Gastrocnemius medialis (tissue), 4 donors: ENCODE measurements around the gene ELK3. TPM values are rescaled to one million over a fixed set of nuclear protein-coding genes. Genes with fewer than 3 reads are reported as not detected.
A peak's percentile ranks its signal among the peaks of the same experiment; 100 is the strongest.

Source experiments
- ATAC-seq, 2 donors: fragments of 150-250 bp; one replicate each; pipeline ENCODE4 v1.9.1; 2016
- DNase-seq, 2 donors: peaks; one replicate each; pipeline ENCODE4 v3.0.0-alpha.2; 2019
- H3K27ac ChIP-seq, 4 donors: fragments of 200-600 bp; sonication (generic); 1 replicate in 1 of 4; 2 replicates in 3 of 4; pipeline ENCODE4 v1.5.1; 2016 to 2018; ENCODE audit warnings: mild to moderate bottlenecking in 2 of 4, moderate library complexity in 1 of 4
- H3K27me3 ChIP-seq, 3 donors: fragments of 200-600 bp; sonication (generic) in 2 of 3; 1 replicate in 1 of 3; 2 replicates in 2 of 3; pipeline versions ENCODE4 v1.5.1 to v1.6.0; 2016 to 2019; ENCODE audit warnings: mild to moderate bottlenecking in 1 of 3, moderate library complexity in 1 of 3
- H3K36me3 ChIP-seq, 2 donors: fragments of 200-600 bp; sonication (generic) in 1 of 2; one replicate each; pipeline ENCODE4 v1.5.1; 2017 to 2018
- H3K4me1 ChIP-seq, 2 donors: fragments of 200-600 bp; sonication (generic) in 1 of 2; one replicate each; pipeline ENCODE4 v1.5.1; 2016 to 2017; ENCODE audit warnings: mild to moderate bottlenecking in 2 of 2
- H3K4me3 ChIP-seq, 4 donors: fragments of 200-600 bp; sonication (generic) in 3 of 4; 1 replicate in 1 of 4; 2 replicates in 3 of 4; pipeline ENCODE4 v1.5.1; 2016 to 2019; ENCODE audit warnings: mild to moderate bottlenecking in 2 of 4
- H3K9me3 ChIP-seq, 3 donors: fragments of 200-600 bp; sonication (generic) in 2 of 3; 1 replicate in 1 of 3; 2 replicates in 2 of 3; pipeline ENCODE4 v1.5.1; 2016 to 2019
- CTCF ChIP-seq, 5 experiments: fragments of 450-650 bp in 3 of 5; fragments of 200-600 bp in 2 of 5; sonication (generic) in 2 of 5; IDR thresholded peaks in 4 of 5; conservative IDR thresholded peaks in 1 of 5; 1 replicate in 4 of 5; 2 replicates in 1 of 5; pipeline ENCODE4 v1.5.1; 2016 to 2019; ENCODE audit warnings: antibody characterized with exemption in 5 of 5, mild to moderate bottlenecking in 3 of 5, moderate library complexity in 3 of 5
- POLR2A ChIP-seq, 2 donors: fragments of 450-650 bp; IDR thresholded peaks; one replicate each; pipeline ENCODE4 v1.6.1; 2017; ENCODE audit warnings: antibody characterized with exemption in 2 of 2, mild to moderate bottlenecking in 2 of 2, moderate library complexity in 2 of 2
- in situ Hi-C, 4 donors: fragments of 200-750 bp; cut with MboI; loops; one replicate each; pipeline versions ENCODE4 v1.15.0 to v1.8.0; 2017; ENCODE audit warnings: low sequenced_read_pairs in 4 of 4
- intact Hi-C: fragments of 100-400 bp; cut with DNase I; formaldehyde crosslinking; loops from one replicate; pipeline ENCODE4 v1.15.1; 2023; ENCODE audit warnings: low total_unique reads
- total RNA-seq, 4 donors: library from RNA; depleted of rRNA; stranded (reverse); fragments of >200 nt; gene quantifications; one replicate each; pipeline versions ENCODE4 v1.1.0 to v1.2.3, GENCODE V29; 2016

Gene ELK3
- total RNA-seq, 4 donors from 2014 or later = 3.7 to 6.6 (median 4.9) TPM

- Histone ChIP-seq H3K36me3 (peaks cover 0 to 7% of the 10 kb centered on the region in 2 donors), H3K27ac (no peak overlapping the region), H3K9me3 (no peaks in the 10 kb centered on the region), H3K4me3 (no peak overlapping the region), H3K27me3 (no peaks in the 10 kb centered on the region), H3K4me1 (peaks cover 9 to 10% of the 10 kb centered on the region in 2 donors)
- TF ChIP-seq POLR2A (IDR thresholded peaks at IDR 0.05) = no peak
- TF ChIP-seq CTCF (IDR thresholded peaks at IDR 0.05 in 4 of 5, conservative IDR thresholded peaks at IDR 0.05 in 1 of 5) = no peak
- no peak for DNase-seq
- in situ Hi-C loops = no loop called here
- intact Hi-C loops = no loop called here
- no peak for ATAC-seq
These were observed 52.8 kb downstream of the ELK3 start for GRCh38 chr12:96246926-96247505.

- in situ Hi-C loops = no loop called here
- intact Hi-C loops = no loop called here
These were observed 53.4 kb downstream of the ELK3 start for GRCh38 chr12:96247563-96247962.

DNA sequence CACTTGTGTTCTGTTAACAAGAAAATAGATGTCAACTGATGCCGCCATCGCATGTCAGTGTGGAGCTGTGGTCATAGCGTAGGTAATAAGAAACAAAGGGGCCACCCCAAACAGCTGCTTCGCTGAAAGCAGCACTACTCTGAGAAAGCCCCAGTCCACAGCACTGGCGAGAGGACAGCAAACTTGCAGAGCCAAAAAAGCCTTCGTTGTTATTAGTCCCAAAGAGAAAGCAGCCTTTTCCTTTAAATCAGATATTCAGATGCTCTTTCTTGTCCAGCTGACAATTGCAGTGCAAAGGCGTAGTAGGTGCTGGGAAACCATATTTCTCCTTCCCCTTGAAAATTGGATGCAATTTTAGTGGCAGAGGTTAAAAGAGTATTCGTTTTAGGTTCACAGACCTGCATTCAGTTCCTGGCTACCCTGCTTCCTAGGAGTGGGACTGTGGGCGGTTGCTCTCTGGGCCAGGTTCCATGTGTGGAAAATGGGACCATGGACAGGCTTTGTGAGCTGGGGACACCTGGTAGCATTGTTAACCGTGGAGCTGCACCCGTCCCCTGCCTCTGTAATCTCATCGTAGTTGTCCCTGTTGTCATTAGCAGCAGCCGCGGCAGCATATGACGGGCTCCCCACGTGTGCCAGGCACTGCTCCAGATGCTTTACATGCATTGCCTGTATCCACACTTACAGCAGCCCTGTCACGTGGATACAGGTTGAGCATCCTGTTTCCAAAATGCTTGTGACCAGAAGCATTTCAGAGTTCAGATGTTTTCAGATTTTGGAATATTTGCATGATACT is 54.2 kb downstream of the ELK3 start:
- H3K27ac ChIP-seq = peak overlapping the region; percentile 45 to 73 (median 66)
- no peak for TF ChIP-seq CTCF (IDR thresholded peaks at IDR 0.05 in 4 of 5, conservative IDR thresholded peaks at IDR 0.05 in 1 of 5)
- TF ChIP-seq POLR2A (IDR thresholded peaks at IDR 0.05) = no peak
- H3K36me3 ChIP-seq = peaks cover 0 to 7% of the 10 kb centered on the region in 2 donors
- intact Hi-C loops (no loop called here), in situ Hi-C loops (no loop called here)
- H3K4me1 ChIP-seq = peaks cover 7 to 9% of the 10 kb centered on the region in 2 donors
- no peak overlapping the region for H3K4me3 ChIP-seq
- no peaks in the 10 kb centered on the region for H3K9me3 ChIP-seq
- DNase-seq = no peak
- no peak for ATAC-seq
- no peaks in the 10 kb centered on the region for H3K27me3 ChIP-seq

More at GRCh38 chr12:96247563-96247962, 53.4 kb downstream of the ELK3 start:
- H3K27ac ChIP-seq = no peak overlapping the region
- H3K4me1 ChIP-seq = peaks cover 7 to 9% of the 10 kb centered on the region in 2 donors
- ATAC-seq = no peak
- peaks cover 0 to 7% of the 10 kb centered on the region in 2 donors for H3K36me3 ChIP-seq
- TF ChIP-seq POLR2A (IDR thresholded peaks at IDR 0.05) (no peak), CTCF (IDR thresholded peaks at IDR 0.05 in 4 of 5, conservative IDR thresholded peaks at IDR 0.05 in 1 of 5) (no peak)
- DNase-seq = no peak
- H3K9me3 ChIP-seq = no peaks in the 10 kb centered on the region
- no peaks in the 10 kb centered on the region for H3K27me3 ChIP-seq
- no peak overlapping the region for H3K4me3 ChIP-seq

DNA sequence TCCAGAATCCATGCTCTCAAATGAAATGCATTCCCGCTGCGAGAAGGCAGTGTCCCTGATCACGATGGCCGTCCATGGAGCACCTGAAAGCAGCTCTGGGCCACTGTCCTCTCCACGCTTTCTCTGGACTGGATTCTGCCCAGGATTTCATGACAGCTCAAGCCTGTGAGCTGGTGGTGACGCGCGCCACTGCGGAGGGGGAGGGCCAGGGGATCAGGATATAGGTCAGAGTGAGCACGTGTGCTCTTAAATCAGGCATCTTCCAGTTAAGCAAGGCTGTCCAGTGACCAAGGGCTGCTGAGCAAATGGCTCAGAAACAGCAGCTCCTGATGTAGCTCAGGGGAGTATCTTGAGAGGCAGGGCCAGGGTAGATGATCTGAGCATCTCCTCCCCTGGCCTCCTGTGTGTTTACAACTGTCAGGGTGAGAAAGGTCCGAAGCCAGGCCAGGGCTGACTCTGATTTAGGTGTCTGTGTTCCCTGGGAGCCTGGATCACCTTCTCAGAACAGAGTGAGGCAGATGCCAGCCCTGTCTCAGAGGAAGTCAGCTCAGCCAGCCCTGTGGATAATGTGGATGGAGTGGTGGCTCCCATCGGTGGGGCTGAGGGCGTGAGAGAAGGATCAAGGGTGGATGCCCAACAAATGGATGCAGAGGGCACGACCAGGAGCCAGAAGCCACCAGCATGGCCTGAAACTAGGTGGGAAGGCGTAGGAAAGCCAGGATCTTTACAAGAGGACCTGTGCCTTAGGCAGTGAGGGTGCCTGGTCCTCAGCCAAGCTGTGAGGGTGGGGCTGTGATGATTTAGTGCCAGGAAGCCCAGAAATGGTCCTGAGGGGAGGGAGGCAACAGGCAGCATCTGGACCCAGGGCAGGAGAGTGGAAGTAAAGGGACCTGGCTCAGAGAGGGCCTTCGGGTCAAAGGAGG is 55.3 kb downstream of the ELK3 start:
- intact Hi-C loops (no loop called here), in situ Hi-C loops (no loop called here)
- H3K36me3 ChIP-seq = peaks cover 0 to 7% of the 10 kb centered on the region in 2 donors
- TF ChIP-seq CTCF (IDR thresholded peaks at IDR 0.05 in 4 of 5, conservative IDR thresholded peaks at IDR 0.05 in 1 of 5) (no peak), POLR2A (IDR thresholded peaks at IDR 0.05) (peak in 1 of 2 donors; percentile 11)
- peak; percentile 75 to 82 for ATAC-seq
- H3K27ac ChIP-seq = peak overlapping the region; percentile 63 to 73 (median 66)
- H3K9me3 ChIP-seq = no peaks in the 10 kb centered on the region
- H3K27me3 ChIP-seq = no peaks in the 10 kb centered on the region
- peaks cover 7 to 9% of the 10 kb centered on the region in 2 donors for H3K4me1 ChIP-seq
- H3K4me3 ChIP-seq = no peak overlapping the region
- peak; percentile 52 to 70 for DNase-seq
